IMR-90 (cell line): Measurements from ENCODE around the gene TOMM40L. TPM values are rescaled to one million over a fixed set of nuclear protein-coding genes. Genes with fewer than 3 reads are reported as not detected.

ENCODE experiments used
- ATAC-seq: fragments of 200-7000 bp; cut with Tn5 transposase; 2 replicates; pipeline ENCODE4 v1.9.1; 2020; ENCODE audit warnings: low read depth, mild to moderate bottlenecking, moderate library complexity
- BruUV-seq: library from RNA; stranded (reverse); fragments of 400-500 nt; replicated peaks from 2 replicates; lab custom pipeline; 2021; lab: Mats Ljungman, UMichigan
- CTCF ChIA-PET: fragments of 300-600 bp; formaldehyde crosslinking; extraction: SDS; loops from one replicate; lab custom pipeline; 2021; ENCODE audit warnings: antibody characterized with exemption; lab: Yijun Ruan, JAX
- POLR2A ChIA-PET: fragments of 300-600 bp; sonication (Branson Sonifier 250); formaldehyde crosslinking; loops from one replicate; lab custom pipeline; 2022; ENCODE audit warnings: antibody characterized with exemption; ENCODE audit not compliant: unreplicated experiment; lab: Charles Lee
- DNase-seq: peaks from one replicate; pipeline ENCODE4 v3.0.0; 2013
- H2AFZ ChIP-seq: replicated peaks from 2 replicates; pipeline ENCODE3; 2013; ENCODE audit warnings: low read length, mild to moderate bottlenecking; ENCODE audit not compliant: poor library complexity
- H2AK5ac ChIP-seq: 2 replicates; pipeline ENCODE4 v1.6.1; 2013; ENCODE audit warnings: low read depth, low read length, inconsistent platforms
- H2AK9ac ChIP-seq: replicated peaks from 2 replicates; pipeline ENCODE3; 2013; ENCODE audit warnings: mild to moderate bottlenecking, low read depth, low read length, moderate library complexity; ENCODE audit not compliant: poor library complexity
- H2BK120ac ChIP-seq: 2 replicates; pipeline ENCODE4 v1.6.1; 2013; ENCODE audit warnings: low read depth, low read length, inconsistent platforms
- H2BK15ac ChIP-seq: 3 replicates; pipeline ENCODE4 v1.6.1; 2013; ENCODE audit warnings: low read depth, low read length, inconsistent platforms
- H2BK20ac ChIP-seq: 2 replicates; pipeline ENCODE4 v1.6.1; 2013; ENCODE audit warnings: low read depth, mild to moderate bottlenecking, inconsistent platforms, low read length, moderate library complexity
- H2BK5ac ChIP-seq: 2 replicates; pipeline ENCODE4 v1.6.1; 2013; ENCODE audit warnings: mild to moderate bottlenecking, low read depth, low read length, inconsistent platforms; ENCODE audit not compliant: poor library complexity, severe bottlenecking
- H3K14ac ChIP-seq: replicated peaks from 2 replicates; pipeline ENCODE4 v1.6.1; 2013; ENCODE audit warnings: low read depth, low read length, inconsistent platforms
- H3K18ac ChIP-seq: 2 replicates; pipeline ENCODE4 v1.6.1; 2013; ENCODE audit warnings: low read depth, low read length, control low read depth
- H3K23ac ChIP-seq: 2 replicates; pipeline ENCODE4 v1.6.1; 2013; ENCODE audit warnings: low read depth, low read length, inconsistent platforms
- H3K27ac ChIP-seq: 2 replicates; pipeline ENCODE4 v1.5.1; 2013; ENCODE audit warnings: mild to moderate bottlenecking, control low read depth, low read length; ENCODE audit not compliant: insufficient read depth
- H3K27me3 ChIP-seq: 2 replicates; pipeline ENCODE4 v1.6.1; 2013; ENCODE audit warnings: low read length; ENCODE audit not compliant: control insufficient read depth, insufficient read depth
- H3K36me3 ChIP-seq: 2 replicates; pipeline ENCODE4 v1.6.1; 2013; ENCODE audit warnings: low read length, mixed read lengths; ENCODE audit not compliant: control insufficient read depth, insufficient read depth
- H3K4ac ChIP-seq: 2 replicates; pipeline ENCODE4 v1.6.1; 2013; ENCODE audit warnings: low read depth, low read length, inconsistent platforms
- H3K4me1 ChIP-seq: 2 replicates; pipeline ENCODE4 v1.6.1; 2013; ENCODE audit warnings: low read length, mixed read lengths; ENCODE audit not compliant: control insufficient read depth, insufficient read depth
- H3K4me2 ChIP-seq: 2 replicates; pipeline ENCODE4 v1.6.1; 2013; ENCODE audit warnings: low read depth, mild to moderate bottlenecking, control low read depth, low read length, moderate library complexity
- H3K4me3 ChIP-seq: 2 replicates; pipeline ENCODE4 v1.5.1; 2013; ENCODE audit warnings: low read depth, mild to moderate bottlenecking, control low read depth, low read length, moderate library complexity; ENCODE audit not compliant: insufficient read depth
- H3K56ac ChIP-seq: 2 replicates; pipeline ENCODE4 v1.6.1; 2013; ENCODE audit warnings: low read length, inconsistent platforms; ENCODE audit not compliant: insufficient read depth; ENCODE audit errors: extremely low read depth
- H3K79me1 ChIP-seq, 2 experiments: 2 replicates each; pipeline ENCODE4 v1.6.1; 2013; ENCODE audit warnings: low read length in 2 of 2, inconsistent platforms in 1 of 2, low read depth in 1 of 2
- H3K9ac ChIP-seq: 2 replicates; pipeline ENCODE4 v1.6.1; 2013; ENCODE audit warnings: low read depth, low read length, control low read depth
- H3K9me1 ChIP-seq: 2 replicates; pipeline ENCODE4 v1.6.1; 2013; ENCODE audit warnings: low read length, inconsistent platforms; ENCODE audit not compliant: insufficient read depth
- H3K9me3 ChIP-seq: 2 replicates; pipeline ENCODE4 v1.6.1; 2013; ENCODE audit warnings: low read length; ENCODE audit not compliant: control insufficient read depth, insufficient read depth
- H4K20me1 ChIP-seq: 2 replicates; pipeline ENCODE4 v1.6.1; 2013; ENCODE audit warnings: low read length, inconsistent platforms; ENCODE audit not compliant: insufficient read depth
- H4K5ac ChIP-seq: 2 replicates; pipeline ENCODE4 v1.6.1; 2013; ENCODE audit warnings: mild to moderate bottlenecking, low read depth, low read length, control low read depth
- H4K8ac ChIP-seq, 2 experiments: 2 replicates each; pipeline ENCODE4 v1.6.1; 2013; ENCODE audit warnings: low read depth in 2 of 2, low read length in 2 of 2, control low read depth in 1 of 2, inconsistent platforms in 1 of 2
- H4K91ac ChIP-seq: 2 replicates; pipeline ENCODE4 v1.6.1; 2013; ENCODE audit warnings: low read depth, low read length, inconsistent platforms; ENCODE audit not compliant: insufficient read depth
- BHLHE40 ChIP-seq: fragments of 150-350 bp; IDR thresholded peaks from 2 replicates; pipeline ENCODE4 v1.6.1; 2016; ENCODE audit warnings: mild to moderate bottlenecking, low read depth, low read length
- CEBPB ChIP-seq: IDR thresholded peaks from 2 replicates; pipeline ENCODE4 v1.6.1; 2012; ENCODE audit warnings: low read depth, low read length, improper control_type of control experiment
- CHD1 ChIP-seq: IDR thresholded peaks from 2 replicates; pipeline ENCODE4 v1.6.1; 2012; ENCODE audit warnings: low read depth, low read length, improper control_type of control experiment
- ELK1 ChIP-seq: fragments of 150-350 bp; IDR thresholded peaks from 2 replicates; pipeline ENCODE4 v1.6.1; 2016; ENCODE audit warnings: low read depth, mild to moderate bottlenecking, low read length, moderate library complexity, borderline replicate concordance
- FOS ChIP-seq: fragments of 150-350 bp; IDR thresholded peaks from 2 replicates; pipeline ENCODE4 v1.6.1; 2016; ENCODE audit warnings: low read depth, low read length
- MAFK ChIP-seq: IDR thresholded peaks from 2 replicates; pipeline ENCODE4 v1.6.1; 2012; ENCODE audit warnings: low read depth, low read length, improper control_type of control experiment
- MAZ ChIP-seq: IDR thresholded peaks from 2 replicates; pipeline ENCODE4 v1.6.1; 2012; ENCODE audit warnings: low read depth, mild to moderate bottlenecking, low read length, improper control_type of control experiment, moderate library complexity, borderline replicate concordance
- MXI1 ChIP-seq: IDR thresholded peaks from 2 replicates; pipeline ENCODE4 v1.6.1; 2012; ENCODE audit warnings: low read depth, mild to moderate bottlenecking, low read length, moderate library complexity, borderline replicate concordance
- NFE2L2 ChIP-seq: fragments of 150-350 bp; IDR thresholded peaks from 2 replicates; pipeline ENCODE4 v1.6.1; 2016; ENCODE audit warnings: low read depth, mild to moderate bottlenecking, low read length
- POLR2A ChIP-seq: IDR thresholded peaks from 2 replicates; pipeline ENCODE4 v1.6.1; 2012; ENCODE audit warnings: mild to moderate bottlenecking, low read depth, low read length
- RAD21 ChIP-seq: IDR thresholded peaks from 2 replicates; pipeline ENCODE4 v1.6.1; 2012; ENCODE audit warnings: low read length, improper control_type of control experiment
- RCOR1 ChIP-seq: IDR thresholded peaks from 2 replicates; pipeline ENCODE4 v1.6.1; 2012; ENCODE audit warnings: mild to moderate bottlenecking, low read length, improper control_type of control experiment; ENCODE audit not compliant: insufficient replicate concordance
- RFX5 ChIP-seq: IDR thresholded peaks from 2 replicates; pipeline ENCODE4 v1.8.0; 2012; ENCODE audit warnings: low read depth, mild to moderate bottlenecking, low read length, moderate library complexity
- SMC3 ChIP-seq: fragments of 150-350 bp; IDR thresholded peaks from 2 replicates; pipeline ENCODE4 v1.6.1; 2016; ENCODE audit warnings: low read depth, mild to moderate bottlenecking, antibody characterized with exemption, low read length, moderate library complexity
- USF2 ChIP-seq: fragments of 150-350 bp; IDR thresholded peaks from 2 replicates; pipeline ENCODE4 v1.6.1; 2017; ENCODE audit warnings: mild to moderate bottlenecking, antibody characterized with exemption, low read length, low read depth
- whole genome bisulfite sequencing, 2 experiments: methylation state at CpG; one replicate each; pipeline versions ENCODE4 v1.1.5 to v1.1.7; 2013; ENCODE audit warnings: missing lambda C conversion rate in 2 of 2; ENCODE audit not compliant: insufficient read length in 1 of 2; ENCODE audit errors: extremely low coverage in 2 of 2; 5-methylcytosine and 5-hydroxymethylcytosine counted together
- dilution Hi-C: fragments of 300-500 bp; cut with HindIII; formaldehyde crosslinking; loops from one replicate; pipeline ENCODE4 v1.14.3; 2018; ENCODE audit warnings: low sequenced_read_pairs; ENCODE audit not compliant: unreplicated experiment
- in situ Hi-C: fragments of 300-500 bp; cut with MboI; formaldehyde crosslinking; loops from 3 replicates; pipeline ENCODE4 v1.14.3; 2019; ENCODE audit warnings: low sequenced_read_pairs, inconsistent platforms, mixed read lengths
- intact Hi-C: fragments of 100-400 bp; cut with micrococcal nuclease; formaldehyde crosslinking; loops from 2 replicates; pipeline ENCODE4 v1.10.0; 2022
- polyA plus RNA-seq, 3 experiments: library from polyadenylated mRNA; depleted of rRNA; stranded (reverse); fragments of >200 nt; gene quantifications; 2 replicates each; pipeline ENCODE4 v1.2.3, GENCODE V29; 2012; ENCODE audit warnings: low replicate concordance in 1 of 3
- total RNA-seq: library from RNA; depleted of rRNA; stranded (reverse); fragments of >200 nt; gene quantifications from 2 replicates; pipeline ENCODE4 v1.2.3, GENCODE V29; 2012
- TF ChIP-seq, protein P1 (sequence below): conservative IDR thresholded peaks from 2 replicates; pipeline ENCODE4 v1.5.1; 2012; ENCODE audit warnings: mild to moderate bottlenecking, low read depth, low read length, improper control_type of control experiment

Gene TOMM40L
- total and polyA plus RNA-seq, 2 of the 4 experiments (the other 2 are of a cell fraction): 7.7 to 12.5 TPM

DNA sequence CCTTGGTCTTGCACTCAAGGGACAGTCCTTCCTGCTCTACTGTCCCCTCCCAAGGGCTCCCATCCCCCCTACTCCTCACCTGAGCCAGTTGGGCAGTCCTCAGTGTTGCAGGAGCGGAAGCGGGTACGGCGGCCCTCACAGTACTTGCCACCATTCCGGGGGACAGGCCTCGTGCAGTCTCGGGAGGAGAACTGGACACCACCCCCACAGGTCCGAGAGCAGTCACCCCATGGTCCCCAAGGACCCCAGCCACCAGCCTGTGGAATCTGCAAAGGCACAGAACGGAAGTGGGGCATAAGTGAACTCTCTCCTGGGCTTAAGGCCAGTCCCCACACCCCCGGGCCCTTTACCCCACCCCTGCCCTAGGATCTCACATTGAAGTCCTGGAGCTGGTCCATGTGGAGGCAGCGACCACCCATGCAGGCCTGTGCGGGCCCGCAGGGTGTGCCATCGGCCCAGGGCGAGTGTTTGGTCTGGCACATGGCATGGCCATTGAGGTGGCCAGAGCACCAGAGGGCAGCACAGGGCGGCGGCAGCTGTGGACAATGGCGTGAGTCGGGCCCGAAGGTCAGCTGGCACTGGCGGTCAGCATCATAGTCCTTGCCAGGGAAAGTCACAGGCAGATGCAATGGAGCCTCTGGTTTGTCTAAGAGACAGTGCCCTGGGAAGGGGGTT lies 32.2 kb upstream of the TOMM40L start:
- TF ChIP-seq BHLHE40 (no peak), MXI1 (no peak), MAZ (no peak), FOS (no peak), CHD1 (no peak), RFX5 (no peak), RAD21 (no peak), POLR2A (no peak), RCOR1 (no peak), SMC3 (no peak), ELK1 (no peak), MAFK (no peak), CEBPB (no peak), USF2 (no peak), NFE2L2 (no peak)
- TF ChIP-seq, protein P1, sequence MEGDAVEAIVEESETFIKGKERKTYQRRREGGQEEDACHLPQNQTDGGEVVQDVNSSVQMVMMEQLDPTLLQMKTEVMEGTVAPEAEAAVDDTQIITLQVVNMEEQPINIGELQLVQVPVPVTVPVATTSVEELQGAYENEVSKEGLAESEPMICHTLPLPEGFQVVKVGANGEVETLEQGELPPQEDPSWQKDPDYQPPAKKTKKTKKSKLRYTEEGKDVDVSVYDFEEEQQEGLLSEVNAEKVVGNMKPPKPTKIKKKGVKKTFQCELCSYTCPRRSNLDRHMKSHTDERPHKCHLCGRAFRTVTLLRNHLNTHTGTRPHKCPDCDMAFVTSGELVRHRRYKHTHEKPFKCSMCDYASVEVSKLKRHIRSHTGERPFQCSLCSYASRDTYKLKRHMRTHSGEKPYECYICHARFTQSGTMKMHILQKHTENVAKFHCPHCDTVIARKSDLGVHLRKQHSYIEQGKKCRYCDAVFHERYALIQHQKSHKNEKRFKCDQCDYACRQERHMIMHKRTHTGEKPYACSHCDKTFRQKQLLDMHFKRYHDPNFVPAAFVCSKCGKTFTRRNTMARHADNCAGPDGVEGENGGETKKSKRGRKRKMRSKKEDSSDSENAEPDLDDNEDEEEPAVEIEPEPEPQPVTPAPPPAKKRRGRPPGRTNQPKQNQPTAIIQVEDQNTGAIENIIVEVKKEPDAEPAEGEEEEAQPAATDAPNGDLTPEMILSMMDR: no peak
- H3K9me3 ChIP-seq: no peaks in the 10 kb centered on the region
- POLR2A ChIA-PET: no interaction called here
- H2AFZ ChIP-seq: no peak overlapping the region
- H4K8ac ChIP-seq: no peak overlapping the region
- H3K14ac ChIP-seq: no peak overlapping the region
- intact Hi-C loops: no loop called here
- H2AK9ac ChIP-seq: no peak overlapping the region
- H3K36me3 ChIP-seq: no peaks in the 10 kb centered on the region
- H3K4me1 ChIP-seq: peaks cover 20% of the 10 kb centered on the region
- no peak overlapping the region for H3K23ac ChIP-seq
- no peak overlapping the region for H4K5ac ChIP-seq
- H2BK5ac ChIP-seq: no peak overlapping the region
- no peaks in the 10 kb centered on the region for H4K20me1 ChIP-seq
- CTCF ChIA-PET: interaction anchor here (1.2 to 1.6 kb wide), 2 partner anchors 32 to 98 kb away, joined by 4 to 5 read pairs; partner anchors contain the start of gene TOMM40L
- no peak overlapping the region for H2BK15ac ChIP-seq
- H3K27me3 ChIP-seq: no peaks in the 10 kb centered on the region
- H3K4ac ChIP-seq: no peak overlapping the region
- no peak overlapping the region for H3K9ac ChIP-seq
- H2AK5ac ChIP-seq: no peak overlapping the region
- in situ Hi-C loops: no loop called here
- H3K4me2 ChIP-seq: no peak overlapping the region
- H3K27ac ChIP-seq: no peak overlapping the region
- no peaks in the 10 kb centered on the region; a peak in 1 of 4 replicates for H3K79me1 ChIP-seq
- no peak overlapping the region for H3K18ac ChIP-seq
- H2BK120ac ChIP-seq: no peak overlapping the region
- dilution Hi-C loops: no loop called here
- no peak overlapping the region for H3K56ac ChIP-seq
- no peak overlapping the region for H4K91ac ChIP-seq
- no peak overlapping the region for H2BK20ac ChIP-seq
- BruUV-seq: no TSS peak
- peaks cover 9% of the 10 kb centered on the region; the same call in 1 of the 2 replicates for H3K9me1 ChIP-seq
- ATAC-seq (no peak), DNase-seq (no peak)
- H3K4me3 ChIP-seq: no peak overlapping the region
- 81% methylated on average over 6 of the region's 21 CpGs; no CpG with 5 or more reads in 1 of the 2 experiments for WGBS, 2 experiments
